Astrocyte (in vitro differentiated cells and primary cell): ENCODE measurements around the gene NCOA1. TPM values are rescaled to one million over a fixed set of nuclear protein-coding genes. Genes with fewer than 3 reads are reported as not detected.

Source experiments
- DNase-seq: peaks from one replicate; pipeline ENCODE4 v3.0.0-alpha.2; 2010; ENCODE audit warnings: low read depth
- FAIRE-seq: peaks from 2 replicates; lab custom pipeline; 2011; peaks lifted over from hg19 to GRCh38; lab: Jason Lieb, UNC
- H2AFZ ChIP-seq: 2 replicates; pipeline ENCODE4 v1.6.0; 2012; ENCODE audit warnings: low read depth, low read length, inconsistent platforms
- H3K27ac ChIP-seq: 2 replicates; pipeline ENCODE4 v1.5.1; 2011; ENCODE audit warnings: low read depth, low read length, inconsistent platforms
- H3K27me3 ChIP-seq: 2 replicates; pipeline ENCODE4 v1.6.0; 2011; ENCODE audit warnings: low read length, inconsistent platforms; ENCODE audit not compliant: insufficient read depth
- H3K36me3 ChIP-seq: 2 replicates; pipeline ENCODE4 v1.5.1; 2011; ENCODE audit warnings: low read length, inconsistent platforms; ENCODE audit not compliant: insufficient read depth
- H3K4me1 ChIP-seq: 2 replicates; pipeline ENCODE4 v1.5.1; 2011; ENCODE audit warnings: low read length, inconsistent platforms; ENCODE audit not compliant: insufficient read depth
- H3K4me2 ChIP-seq: 2 replicates; pipeline ENCODE4 v1.6.0; 2012; ENCODE audit warnings: low read length, inconsistent platforms
- H3K4me3 ChIP-seq: 2 replicates; pipeline ENCODE4 v1.5.1; 2011; ENCODE audit warnings: low read depth, mild to moderate bottlenecking, low read length, inconsistent platforms; ENCODE audit not compliant: insufficient read depth
- H3K79me2 ChIP-seq: 2 replicates; pipeline ENCODE4 v1.6.0; 2012; ENCODE audit warnings: mild to moderate bottlenecking, low read length, inconsistent platforms; ENCODE audit not compliant: insufficient read depth
- H3K9ac ChIP-seq: 2 replicates; pipeline ENCODE4 v1.6.0; 2012; ENCODE audit warnings: mild to moderate bottlenecking, low read length, inconsistent platforms
- H3K9me3 ChIP-seq: 2 replicates; pipeline ENCODE4 v1.5.1; 2012; ENCODE audit warnings: low read depth, mild to moderate bottlenecking, low read length, inconsistent platforms; ENCODE audit not compliant: insufficient read depth
- H4K20me1 ChIP-seq: 2 replicates; pipeline ENCODE4 v1.6.0; 2012; ENCODE audit warnings: low read length, inconsistent platforms; ENCODE audit not compliant: insufficient read depth
- H3K27ac Mint-ChIP-seq: one replicate; pipeline ENCODE4 v1.8.0; 2021; ENCODE audit warnings: mild to moderate bottlenecking, mixed read lengths; ENCODE audit not compliant: unreplicated experiment
- H3K27me3 Mint-ChIP-seq: one replicate; pipeline ENCODE4 v1.8.0; 2021; ENCODE audit warnings: low read depth, mixed read lengths; ENCODE audit not compliant: unreplicated experiment
- H3K36me3 Mint-ChIP-seq: one replicate; pipeline ENCODE4 v1.8.0; 2021; ENCODE audit warnings: low read depth, mixed read lengths; ENCODE audit not compliant: unreplicated experiment
- H3K4me1 Mint-ChIP-seq: one replicate; pipeline ENCODE4 v1.8.0; 2021; ENCODE audit warnings: low read depth, mixed read lengths; ENCODE audit not compliant: unreplicated experiment
- H3K4me3 Mint-ChIP-seq: one replicate; pipeline ENCODE4 v1.8.0; 2021; ENCODE audit warnings: mild to moderate bottlenecking, moderate library complexity, mixed read lengths; ENCODE audit not compliant: unreplicated experiment
- H3K9me3 Mint-ChIP-seq: one replicate; pipeline ENCODE4 v1.8.0; 2021; ENCODE audit warnings: mild to moderate bottlenecking, mixed read lengths; ENCODE audit not compliant: unreplicated experiment
- EZH2 ChIP-seq: IDR thresholded peaks from 2 replicates; pipeline ENCODE4 v1.6.1; 2012; ENCODE audit warnings: mild to moderate bottlenecking, low read length, inconsistent platforms; ENCODE audit not compliant: insufficient read depth
- total RNA-seq: library from RNA; stranded (reverse); gene quantifications from 2 replicates; pipeline ENCODE4 v1.2.1, GENCODE V29; 2021
- TF ChIP-seq, protein P1 (sequence below): IDR thresholded peaks from 2 replicates; pipeline ENCODE4 v1.5.1; 2011; ENCODE audit warnings: low read depth, mild to moderate bottlenecking, inconsistent platforms, low read length, moderate library complexity; ENCODE audit not compliant: insufficient read depth

Gene NCOA1
- total RNA-seq, 1 donor from 2014 or later = 14.7 TPM

DNA sequence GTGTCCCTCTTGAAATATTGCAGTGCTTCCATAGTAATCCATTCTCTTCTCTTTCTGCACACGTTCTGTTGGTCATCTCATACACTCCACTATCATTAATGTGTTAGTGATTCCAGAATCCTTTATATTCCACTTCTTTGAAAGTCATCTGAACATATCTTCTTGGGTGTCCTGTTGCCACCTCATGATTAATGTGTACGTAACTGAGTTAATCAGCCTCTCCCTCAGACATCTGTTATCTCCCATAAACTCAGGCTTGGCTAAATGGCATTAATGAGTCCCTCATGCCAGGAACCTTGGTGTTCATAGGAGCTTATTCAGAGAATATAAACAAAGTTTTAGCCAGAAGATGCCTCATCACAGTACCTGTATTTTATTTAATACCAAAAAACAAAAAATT is 126.4 kb downstream of the NCOA1 start:
- Mint-ChIP-seq H3K4me1 (peaks cover 5% of the 10 kb centered on the region), H3K27ac (no peak overlapping the region), H3K9me3 (no peaks in the 10 kb centered on the region), H3K4me3 (no peak overlapping the region), H3K36me3 (no peaks in the 10 kb centered on the region), H3K27me3 (no peaks in the 10 kb centered on the region)
- H3K4me3 ChIP-seq = no peak overlapping the region
- H3K4me1 ChIP-seq = no peaks in the 10 kb centered on the region
- no peaks in the 10 kb centered on the region for H3K36me3 ChIP-seq
- DNase-seq (peak; percentile 16), FAIRE-seq (no peak)
- H2AFZ ChIP-seq = no peak overlapping the region
- H3K9ac ChIP-seq = no peak overlapping the region
- peaks cover 3% of the 10 kb centered on the region for H3K79me2 ChIP-seq
- no peak for TF ChIP-seq EZH2
- TF ChIP-seq, protein P1, sequence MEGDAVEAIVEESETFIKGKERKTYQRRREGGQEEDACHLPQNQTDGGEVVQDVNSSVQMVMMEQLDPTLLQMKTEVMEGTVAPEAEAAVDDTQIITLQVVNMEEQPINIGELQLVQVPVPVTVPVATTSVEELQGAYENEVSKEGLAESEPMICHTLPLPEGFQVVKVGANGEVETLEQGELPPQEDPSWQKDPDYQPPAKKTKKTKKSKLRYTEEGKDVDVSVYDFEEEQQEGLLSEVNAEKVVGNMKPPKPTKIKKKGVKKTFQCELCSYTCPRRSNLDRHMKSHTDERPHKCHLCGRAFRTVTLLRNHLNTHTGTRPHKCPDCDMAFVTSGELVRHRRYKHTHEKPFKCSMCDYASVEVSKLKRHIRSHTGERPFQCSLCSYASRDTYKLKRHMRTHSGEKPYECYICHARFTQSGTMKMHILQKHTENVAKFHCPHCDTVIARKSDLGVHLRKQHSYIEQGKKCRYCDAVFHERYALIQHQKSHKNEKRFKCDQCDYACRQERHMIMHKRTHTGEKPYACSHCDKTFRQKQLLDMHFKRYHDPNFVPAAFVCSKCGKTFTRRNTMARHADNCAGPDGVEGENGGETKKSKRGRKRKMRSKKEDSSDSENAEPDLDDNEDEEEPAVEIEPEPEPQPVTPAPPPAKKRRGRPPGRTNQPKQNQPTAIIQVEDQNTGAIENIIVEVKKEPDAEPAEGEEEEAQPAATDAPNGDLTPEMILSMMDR = no peak
- H4K20me1 ChIP-seq = peaks cover 16% of the 10 kb centered on the region
- no peaks in the 10 kb centered on the region for H3K9me3 ChIP-seq
- no peaks in the 10 kb centered on the region for H3K27me3 ChIP-seq
- H3K27ac ChIP-seq = no peak overlapping the region
- H3K4me2 ChIP-seq = no peak overlapping the region

DNA sequence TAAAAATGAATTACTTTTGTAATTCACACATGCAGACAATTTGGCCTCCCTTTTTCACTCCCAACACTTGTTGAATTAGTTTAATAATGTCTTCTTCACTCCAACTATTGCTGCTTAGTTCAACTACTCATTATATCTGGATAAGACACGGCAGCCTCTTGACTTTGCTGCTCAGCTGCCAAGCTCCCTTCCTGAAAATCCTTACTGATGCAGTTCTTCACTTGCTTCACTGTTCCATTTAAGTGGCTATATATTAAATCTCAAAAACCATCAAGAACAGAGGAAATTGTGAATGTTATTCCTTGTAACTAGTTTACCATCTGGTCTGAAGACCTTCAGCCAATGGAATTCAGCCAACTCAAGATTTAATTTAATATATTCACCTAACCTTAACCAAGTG is 127.1 kb downstream of the NCOA1 start:
- H3K4me1 Mint-ChIP-seq = peaks cover 8% of the 10 kb centered on the region
- Histone ChIP-seq H4K20me1 (peaks cover 11% of the 10 kb centered on the region), H3K36me3 (no peaks in the 10 kb centered on the region), H3K4me1 (no peaks in the 10 kb centered on the region), H2AFZ (no peak overlapping the region), H3K9ac (no peak overlapping the region), H3K79me2 (peaks cover 3% of the 10 kb centered on the region), H3K27ac (no peak overlapping the region), H3K4me2 (no peak overlapping the region), H3K9me3 (no peaks in the 10 kb centered on the region), H3K4me3 (no peak overlapping the region), H3K27me3 (no peaks in the 10 kb centered on the region)
- no peak overlapping the region for H3K27ac Mint-ChIP-seq
- H3K9me3 Mint-ChIP-seq = no peaks in the 10 kb centered on the region
- FAIRE-seq (no peak), DNase-seq (no peak)
- H3K36me3 Mint-ChIP-seq = no peaks in the 10 kb centered on the region
- no peak overlapping the region for H3K4me3 Mint-ChIP-seq
- no peak for TF ChIP-seq EZH2
- TF ChIP-seq, protein P1 = no peak
- no peaks in the 10 kb centered on the region for H3K27me3 Mint-ChIP-seq

DNA sequence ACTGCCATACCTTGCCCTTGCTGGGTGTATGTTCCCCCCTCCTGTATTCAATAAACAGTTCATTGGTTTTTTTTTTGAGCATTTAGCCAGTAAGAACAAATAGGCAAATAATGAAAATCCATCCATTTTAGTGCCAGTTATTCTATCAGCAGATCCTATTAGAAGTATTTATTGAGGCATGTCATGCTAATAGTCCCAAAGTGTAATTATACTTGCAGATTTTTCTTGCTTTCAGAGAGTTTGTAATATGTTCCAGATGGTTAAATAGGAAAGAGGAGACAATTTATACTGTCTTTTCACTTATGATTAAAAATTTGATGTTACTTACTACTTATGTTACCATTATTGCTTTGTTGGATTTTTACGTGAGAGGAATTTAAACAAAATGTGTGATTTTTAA is 127.6 kb downstream of the NCOA1 start:
- DNase-seq (no peak), FAIRE-seq (no peak)
- Histone ChIP-seq H3K4me2 (no peak overlapping the region), H3K27ac (no peak overlapping the region), H3K9ac (no peak overlapping the region), H2AFZ (no peak overlapping the region), H3K27me3 (no peaks in the 10 kb centered on the region), H3K9me3 (no peaks in the 10 kb centered on the region), H3K79me2 (peaks cover 3% of the 10 kb centered on the region), H4K20me1 (peaks cover 8% of the 10 kb centered on the region), H3K4me3 (no peak overlapping the region), H3K4me1 (no peaks in the 10 kb centered on the region), H3K36me3 (no peaks in the 10 kb centered on the region)
- Mint-ChIP-seq H3K4me1 (peaks cover 8% of the 10 kb centered on the region), H3K36me3 (no peaks in the 10 kb centered on the region), H3K4me3 (no peak overlapping the region), H3K27me3 (no peaks in the 10 kb centered on the region), H3K9me3 (no peaks in the 10 kb centered on the region), H3K27ac (no peak overlapping the region)
- TF ChIP-seq, protein P1 = no peak
- TF ChIP-seq EZH2 = no peak
